C4-2B (cell line): Measurements from ENCODE around the gene SHROOM1.

Experiments used
- ZFX ChIP-seq: fragments of 450-650 bp; IDR thresholded peaks from 2 replicates; pipeline ENCODE4 v1.6.1; 2017
- TF ChIP-seq, protein P1 (sequence below): fragments of 450-650 bp; conservative IDR thresholded peaks from 2 replicates; pipeline ENCODE4 v1.5.1; 2017; ENCODE audit warnings: mild to moderate bottlenecking

DNA sequence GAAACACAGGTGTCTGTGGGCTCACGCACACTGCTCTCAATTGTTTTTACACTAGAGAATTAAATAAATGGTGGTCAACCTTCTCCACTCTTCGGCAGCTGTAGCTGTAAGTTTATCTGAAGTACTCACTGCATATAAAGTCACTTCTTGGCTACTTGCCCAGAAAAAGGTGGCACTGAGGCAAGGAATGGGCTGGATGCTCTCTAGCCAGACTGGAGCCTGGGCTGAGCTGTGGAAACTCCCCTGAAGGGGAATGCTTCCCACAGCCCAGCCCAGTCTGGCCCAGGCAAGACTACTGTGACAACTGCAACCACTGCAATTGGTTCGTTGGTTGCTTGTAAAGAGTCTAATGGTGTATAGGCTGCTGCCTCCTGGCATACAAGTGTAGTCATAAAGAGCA, 47.5 kb upstream of the SHROOM1 start:
- TF ChIP-seq, protein P1, sequence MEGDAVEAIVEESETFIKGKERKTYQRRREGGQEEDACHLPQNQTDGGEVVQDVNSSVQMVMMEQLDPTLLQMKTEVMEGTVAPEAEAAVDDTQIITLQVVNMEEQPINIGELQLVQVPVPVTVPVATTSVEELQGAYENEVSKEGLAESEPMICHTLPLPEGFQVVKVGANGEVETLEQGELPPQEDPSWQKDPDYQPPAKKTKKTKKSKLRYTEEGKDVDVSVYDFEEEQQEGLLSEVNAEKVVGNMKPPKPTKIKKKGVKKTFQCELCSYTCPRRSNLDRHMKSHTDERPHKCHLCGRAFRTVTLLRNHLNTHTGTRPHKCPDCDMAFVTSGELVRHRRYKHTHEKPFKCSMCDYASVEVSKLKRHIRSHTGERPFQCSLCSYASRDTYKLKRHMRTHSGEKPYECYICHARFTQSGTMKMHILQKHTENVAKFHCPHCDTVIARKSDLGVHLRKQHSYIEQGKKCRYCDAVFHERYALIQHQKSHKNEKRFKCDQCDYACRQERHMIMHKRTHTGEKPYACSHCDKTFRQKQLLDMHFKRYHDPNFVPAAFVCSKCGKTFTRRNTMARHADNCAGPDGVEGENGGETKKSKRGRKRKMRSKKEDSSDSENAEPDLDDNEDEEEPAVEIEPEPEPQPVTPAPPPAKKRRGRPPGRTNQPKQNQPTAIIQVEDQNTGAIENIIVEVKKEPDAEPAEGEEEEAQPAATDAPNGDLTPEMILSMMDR, result no peak
- TF ChIP-seq ZFX, result no peak
